GM19043 (cell line): ENCODE measurements around the gene COBL.

Experiments used
- ATAC-seq: cut with Tn5 transposase; IDR thresholded peaks from one replicate; pipeline ENCODE4 v1.9.1; 2021; ENCODE audit warnings: low read depth; ENCODE audit not compliant: unreplicated experiment

COBL gene, protein sequence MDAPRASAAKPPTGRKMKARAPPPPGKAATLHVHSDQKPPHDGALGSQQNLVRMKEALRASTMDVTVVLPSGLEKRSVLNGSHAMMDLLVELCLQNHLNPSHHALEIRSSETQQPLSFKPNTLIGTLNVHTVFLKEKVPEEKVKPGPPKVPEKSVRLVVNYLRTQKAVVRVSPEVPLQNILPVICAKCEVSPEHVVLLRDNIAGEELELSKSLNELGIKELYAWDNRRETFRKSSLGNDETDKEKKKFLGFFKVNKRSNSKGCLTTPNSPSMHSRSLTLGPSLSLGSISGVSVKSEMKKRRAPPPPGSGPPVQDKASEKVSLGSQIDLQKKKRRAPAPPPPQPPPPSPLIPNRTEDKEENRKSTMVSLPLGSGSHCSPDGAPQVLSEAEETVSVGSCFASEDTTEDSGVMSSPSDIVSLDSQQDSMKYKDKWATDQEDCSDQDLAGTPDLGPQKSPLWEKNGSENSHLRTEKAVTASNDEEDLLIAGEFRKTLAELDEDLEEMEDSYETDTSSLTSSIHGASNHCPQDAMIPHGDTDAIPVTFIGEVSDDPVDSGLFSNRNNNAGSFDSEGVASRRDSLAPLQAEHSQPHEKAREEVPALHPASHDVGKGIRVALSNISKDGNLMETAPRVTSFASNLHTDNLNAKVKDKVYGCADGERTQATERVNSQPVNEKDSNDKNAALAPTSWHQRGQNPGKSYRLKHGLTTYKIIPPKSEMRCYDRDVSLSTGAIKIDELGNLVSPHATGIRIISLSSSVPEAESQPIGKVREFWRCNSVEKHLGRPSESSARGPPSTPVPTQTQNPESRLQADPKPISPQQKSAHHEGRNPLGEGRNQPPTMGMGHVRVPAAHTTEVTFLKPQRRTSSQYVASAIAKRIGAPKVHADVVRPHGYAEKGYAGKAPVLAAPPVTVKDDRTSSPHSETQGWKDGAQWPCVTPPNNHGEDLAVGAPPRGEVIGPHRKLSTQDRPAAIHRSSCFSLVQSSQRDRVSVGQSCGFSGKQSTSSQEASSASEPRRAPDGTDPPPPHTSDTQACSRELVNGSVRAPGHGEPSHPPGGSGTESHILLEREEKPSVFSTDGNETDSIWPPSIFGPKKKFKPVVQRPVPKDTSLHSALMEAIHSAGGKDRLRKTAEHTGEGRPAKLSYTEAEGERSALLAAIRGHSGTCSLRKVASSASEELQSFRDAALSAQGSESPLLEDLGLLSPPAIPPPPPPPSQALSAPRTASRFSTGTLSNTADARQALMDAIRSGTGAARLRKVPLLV

DNA sequence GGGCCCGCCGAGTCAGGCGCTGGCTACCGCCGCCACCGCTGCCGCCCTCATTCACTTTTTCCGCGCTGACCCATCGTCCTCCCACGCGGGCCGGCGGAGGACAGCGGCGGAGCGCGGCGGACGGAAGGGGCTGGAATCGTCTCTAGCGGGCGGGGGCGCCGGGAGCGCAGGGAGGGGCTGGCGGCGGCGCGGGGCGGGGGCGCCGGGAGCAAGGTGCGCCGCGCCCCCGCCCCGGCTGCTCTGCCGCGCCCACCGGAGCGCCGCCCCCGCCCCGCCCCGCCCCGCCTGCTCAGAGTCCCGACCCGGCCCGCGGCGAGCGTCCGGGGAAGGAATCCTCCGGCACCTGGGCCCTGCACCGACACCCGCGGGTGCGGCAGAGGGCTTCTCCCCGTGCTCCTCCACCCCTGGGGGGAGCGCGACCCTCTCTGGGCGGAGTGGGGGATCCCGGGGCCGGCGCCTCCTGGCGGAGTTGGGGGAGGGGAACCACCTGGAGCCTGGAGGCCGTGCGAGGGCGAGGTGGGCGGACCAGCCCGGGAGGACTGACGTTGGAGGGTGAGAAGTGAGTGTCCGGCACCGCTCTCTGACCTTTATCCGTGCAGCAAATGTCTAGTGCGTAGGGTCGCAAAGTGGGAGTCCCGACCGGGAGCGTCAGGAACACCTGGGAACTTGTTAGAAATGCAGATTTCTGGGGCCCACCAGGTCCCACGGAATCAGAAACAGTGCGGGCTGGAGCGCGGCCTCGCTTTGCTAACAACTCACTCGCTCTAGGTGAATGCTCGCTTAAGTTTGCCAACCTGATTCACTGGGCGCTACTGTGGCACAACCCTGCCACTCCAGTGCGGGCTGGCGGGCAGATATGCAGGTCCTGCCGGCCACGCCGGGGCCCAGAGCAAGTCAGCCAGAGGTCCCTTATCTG lies at the start of gene COBL:
COBL (minus strand) TSS at position 144 of the 916 bp plus-strand sequence. CDS start 176 bp downstream, outside the sequence.
- no peak for ATAC-seq

DNA sequence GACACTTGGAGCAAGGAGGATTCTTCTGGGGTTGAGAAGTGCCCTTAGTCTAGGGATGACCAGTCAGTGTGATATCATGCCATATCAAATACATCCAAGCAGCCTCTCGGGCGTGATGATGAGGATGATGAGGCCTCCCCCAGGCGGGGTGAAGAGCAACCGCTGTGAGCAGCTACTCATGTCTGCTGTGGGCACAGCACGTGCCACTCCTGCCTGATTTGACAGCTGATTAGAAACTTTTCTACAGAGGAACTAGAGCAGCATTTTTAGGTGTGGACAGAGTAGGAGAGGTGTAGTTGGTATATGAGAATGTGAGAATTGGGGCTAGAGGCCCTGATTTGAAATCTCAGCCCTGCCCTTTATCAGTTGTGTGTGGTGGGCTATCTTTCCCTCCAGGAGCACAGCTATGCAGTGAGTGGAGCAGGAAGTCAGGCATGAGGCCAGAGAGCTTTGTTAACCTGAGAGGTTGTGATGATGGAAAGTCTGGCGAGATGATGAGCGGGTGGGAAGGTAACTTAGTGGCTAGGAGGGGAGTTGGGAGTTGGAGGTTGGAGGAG lies 49.6 kb upstream of the COBL start:
- ATAC-seq, result no peak

DNA sequence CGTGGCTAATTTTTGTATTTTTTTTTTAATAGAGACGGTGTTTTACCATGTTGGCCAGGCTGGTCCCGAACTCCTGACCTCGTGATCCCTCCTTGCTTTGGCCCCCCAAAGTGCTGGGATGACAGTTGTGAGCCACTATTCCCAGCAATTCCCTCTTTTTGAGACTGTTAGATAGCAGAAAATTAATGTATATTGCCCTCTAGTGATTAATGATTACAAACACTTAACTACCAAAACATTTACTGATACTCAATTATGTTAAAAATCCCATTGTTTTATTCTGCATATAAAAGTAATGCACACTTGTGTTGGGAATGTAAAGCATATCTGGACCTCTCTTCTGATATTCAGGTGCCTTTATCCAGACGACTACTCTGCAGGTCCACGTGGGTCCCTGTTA lies 41.2 kb upstream of the COBL start:
- ATAC-seq, result no peak

DNA sequence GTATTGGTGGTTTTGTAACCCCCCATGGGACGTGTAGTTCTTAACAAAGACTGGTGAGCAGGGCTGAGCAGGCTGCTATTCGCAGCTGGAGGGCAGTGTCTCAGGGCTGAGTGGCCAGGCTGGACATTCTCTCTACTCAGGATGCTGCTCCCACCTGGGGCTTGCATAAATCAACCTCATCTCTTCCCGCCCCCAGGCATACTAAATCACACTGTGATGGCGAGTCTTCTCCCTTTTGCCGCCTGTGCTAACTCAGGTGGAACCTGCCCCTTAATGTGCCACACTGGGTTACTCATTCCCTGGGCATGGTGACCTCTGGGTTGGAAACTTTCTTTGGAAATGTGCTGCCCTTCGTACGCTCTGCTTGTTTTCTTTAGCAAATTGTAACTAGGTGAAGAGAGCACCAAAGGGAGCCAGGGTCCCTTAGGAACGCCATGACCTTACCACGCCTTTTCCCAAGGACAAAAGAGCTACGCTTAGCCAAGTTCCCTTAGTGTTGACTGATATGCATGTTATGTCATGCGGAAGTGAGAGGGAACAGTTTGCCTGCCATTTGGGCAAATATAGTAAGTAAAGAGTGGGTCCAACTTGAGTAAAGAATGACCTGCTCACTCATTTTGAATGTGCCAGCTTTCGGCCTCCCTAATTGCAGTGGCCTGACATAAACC lies 40.4 kb upstream of the COBL start:
- ATAC-seq, result no peak

DNA sequence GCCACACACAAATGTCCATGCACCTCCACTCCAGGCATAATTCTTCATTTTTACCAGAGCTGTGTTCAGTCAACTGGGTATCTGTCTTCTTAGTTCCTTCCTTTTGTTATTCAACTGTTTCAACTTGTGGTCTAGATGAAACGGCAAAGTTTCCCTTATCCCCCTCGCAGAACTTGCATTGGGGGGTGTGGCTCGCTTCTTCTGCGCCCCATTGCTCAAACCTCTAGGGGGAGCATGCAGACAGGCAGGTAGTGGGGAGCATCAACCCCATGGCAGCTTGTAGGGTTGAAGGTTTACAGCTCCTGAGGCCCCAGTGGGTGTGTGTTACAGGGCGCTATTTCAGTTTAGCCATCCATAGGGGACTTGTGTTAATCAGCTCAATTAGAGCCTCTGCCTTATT lies 38.3 kb upstream of the COBL start:
- ATAC-seq, result no peak

DNA sequence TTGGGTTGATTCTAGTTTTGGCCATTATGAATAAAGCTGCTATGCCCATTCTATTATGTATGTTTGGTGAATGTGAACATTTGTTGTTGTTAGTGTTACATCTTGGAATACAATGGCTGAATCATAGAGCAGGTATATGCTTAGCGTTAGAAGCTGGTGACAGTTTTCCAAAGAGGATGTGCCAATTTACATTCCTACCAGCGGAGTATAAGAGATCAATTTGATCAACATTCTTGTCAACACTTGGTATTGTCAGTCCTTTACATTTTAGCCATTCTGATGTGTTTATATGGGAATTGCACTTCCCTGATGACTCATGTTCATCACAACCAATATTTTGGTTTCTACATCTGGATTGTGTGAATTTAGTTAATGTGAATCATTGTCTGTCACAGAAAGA lies 37.8 kb upstream of the COBL start:
- no peak for ATAC-seq

DNA sequence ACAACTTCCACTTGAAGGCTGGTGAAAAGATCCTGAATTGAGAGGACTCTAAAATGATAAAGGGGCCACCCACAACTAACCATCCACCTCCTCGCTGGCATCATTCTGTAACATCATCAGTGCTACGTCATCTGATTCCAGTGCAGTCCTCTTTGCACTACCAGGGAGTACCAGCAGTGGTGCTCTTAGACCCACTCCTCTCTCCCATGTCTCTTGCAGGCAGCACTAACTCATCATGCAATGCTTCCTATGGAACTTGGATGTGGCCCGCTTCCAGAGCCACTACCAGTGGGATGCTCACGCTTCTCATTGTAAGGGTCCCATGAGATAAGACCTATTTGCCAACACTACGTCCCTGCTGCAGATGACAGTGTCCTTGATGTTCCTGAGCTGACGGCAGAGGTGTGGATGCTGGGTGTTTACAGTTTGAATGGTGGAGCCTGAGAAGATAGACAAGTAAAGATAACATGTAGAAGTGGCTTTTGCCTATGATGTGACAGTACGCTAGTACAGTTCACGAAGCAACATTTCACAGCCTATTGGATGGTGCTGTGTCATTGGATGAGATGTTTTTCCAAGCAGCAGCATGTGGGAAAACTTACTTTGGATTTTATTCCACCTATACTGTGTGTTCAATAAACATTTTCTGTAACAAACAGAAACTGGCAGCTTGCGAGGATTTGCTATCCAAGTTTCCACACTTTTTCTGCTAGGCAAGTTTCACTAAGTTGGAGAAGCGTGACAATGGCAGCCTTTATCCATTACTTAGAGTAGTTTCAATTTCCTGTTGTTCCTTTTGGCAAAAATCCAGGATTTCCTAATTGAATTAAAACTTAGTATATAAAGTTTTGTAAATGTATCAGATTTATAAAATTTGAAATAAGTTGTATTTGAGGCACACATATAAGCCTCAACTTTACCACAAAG lies 35.8 kb upstream of the COBL start:
- no peak for ATAC-seq

DNA sequence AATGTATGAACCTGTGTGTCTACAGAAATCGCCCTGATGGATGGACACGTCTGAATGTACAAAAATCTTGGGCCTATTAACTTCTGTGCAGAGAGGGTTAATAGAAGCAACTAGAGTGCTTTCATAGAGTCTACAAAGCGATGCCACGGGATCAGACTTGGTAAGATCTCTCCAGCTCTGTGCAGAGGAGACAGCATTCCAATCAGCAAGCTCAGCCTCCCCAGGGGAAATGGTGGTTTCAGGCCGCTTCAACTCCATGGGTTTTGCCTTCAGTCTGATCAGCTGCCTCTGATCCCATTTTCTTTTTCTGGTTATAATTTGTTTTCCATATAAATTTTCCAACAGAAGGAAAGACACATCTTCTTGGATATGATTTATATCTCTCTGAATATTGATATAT lies 35.1 kb upstream of the COBL start:
- no peak for ATAC-seq

DNA sequence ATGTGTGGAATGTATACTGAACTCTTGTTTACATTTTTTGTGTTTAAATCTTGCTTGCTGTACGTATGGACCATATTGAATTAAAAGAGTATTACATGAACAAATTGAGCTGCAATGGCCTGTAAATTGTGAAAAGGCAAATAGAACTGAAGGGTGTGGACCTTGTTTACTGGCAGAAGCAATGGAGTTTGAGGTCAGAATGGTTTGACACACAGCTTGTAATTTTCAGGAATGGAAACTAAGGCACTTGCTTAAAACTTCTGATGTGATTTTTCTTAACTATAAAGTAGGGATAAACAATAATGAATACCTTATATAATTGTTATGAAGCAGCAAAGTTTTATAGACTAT lies 33.9 kb upstream of the COBL start:
- ATAC-seq, result no peak

DNA sequence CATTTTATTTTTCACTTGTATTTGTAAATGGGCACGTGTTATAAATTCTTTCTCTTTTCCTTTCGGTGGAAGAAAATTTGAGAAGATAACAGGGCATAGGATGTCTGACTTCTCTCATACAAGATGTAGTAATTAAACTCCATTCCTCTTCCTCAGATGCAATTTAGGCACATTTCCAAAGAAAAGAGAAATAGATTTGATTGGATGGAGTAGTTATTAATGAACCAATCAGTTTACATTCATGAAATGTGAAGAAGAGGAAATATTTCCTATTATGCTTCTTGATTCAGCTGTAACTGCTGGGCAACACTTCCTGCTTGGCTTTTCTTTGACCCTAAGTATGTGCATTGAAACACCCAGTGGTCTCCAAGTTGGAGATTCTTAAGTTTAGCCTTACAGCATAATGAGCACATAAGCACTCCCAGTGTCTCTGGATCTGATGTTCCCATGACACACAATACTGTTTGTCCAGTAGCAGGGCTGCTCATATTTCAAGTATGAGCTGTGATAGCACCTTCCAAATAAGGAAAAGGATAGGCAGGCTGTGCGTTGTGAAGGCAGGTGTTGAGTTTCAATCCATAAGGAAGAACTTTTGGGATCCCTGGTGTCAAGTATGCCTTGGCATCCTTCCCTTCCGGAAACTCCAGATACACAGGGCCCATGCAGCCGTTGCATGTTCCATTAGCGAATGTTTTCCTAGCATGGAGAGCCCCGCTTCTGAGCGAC lies 33.4 kb upstream of the COBL start:
- ATAC-seq, result no peak

DNA sequence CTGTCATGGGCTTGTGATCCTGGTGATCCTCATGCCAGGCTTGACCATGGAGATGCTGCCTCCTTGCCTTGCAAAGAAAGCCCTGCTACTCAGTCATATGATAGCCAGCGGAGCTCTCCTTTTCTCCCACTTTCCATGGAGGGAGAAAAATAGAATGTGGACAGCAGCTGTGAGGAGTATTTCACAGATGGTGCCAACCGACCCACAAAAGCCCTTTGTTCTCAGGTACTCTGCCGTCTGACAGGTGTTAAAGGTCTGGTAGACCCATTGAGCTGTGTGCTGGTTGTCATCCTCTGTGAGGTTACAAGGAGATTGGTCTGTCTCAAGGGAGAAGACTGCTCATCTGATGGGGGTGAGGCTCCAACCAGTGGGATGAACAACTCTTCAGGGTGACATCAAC lies 29.5 kb upstream of the COBL start:
- ATAC-seq, result no peak

DNA sequence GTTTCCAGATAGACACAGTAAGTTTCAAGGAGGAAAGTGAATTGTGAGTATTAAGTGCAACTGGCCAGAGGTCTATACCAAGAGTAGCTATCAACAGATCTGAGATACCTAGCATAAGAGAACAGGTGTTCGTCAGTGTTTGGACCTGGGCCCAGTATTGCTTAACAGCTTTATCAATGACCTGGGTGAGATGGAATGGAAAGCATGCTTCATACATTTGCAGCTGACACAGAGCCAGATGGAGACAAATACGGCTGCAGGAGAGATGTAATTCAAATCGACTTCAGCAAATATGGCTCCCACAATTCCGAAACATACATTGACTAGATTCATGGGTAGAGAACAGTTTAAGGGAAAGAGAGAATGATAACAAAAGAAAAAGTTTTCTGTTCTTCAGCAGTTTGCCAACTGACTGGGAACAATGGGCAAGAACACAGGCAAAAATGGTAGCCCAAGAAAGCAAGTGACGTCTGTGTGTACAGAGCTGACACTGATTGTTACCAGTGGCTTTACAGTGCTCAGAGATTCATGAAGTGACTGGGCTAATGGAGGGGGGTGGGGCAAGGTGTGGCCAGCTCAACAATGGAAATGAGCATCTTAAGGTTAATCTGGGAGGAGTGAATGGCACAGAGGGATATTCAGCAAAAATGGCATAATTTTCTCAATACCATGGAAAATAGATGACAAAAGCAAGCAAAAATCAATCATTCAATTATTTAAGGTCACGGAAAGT lies 28.0 kb upstream of the COBL start:
- no peak for ATAC-seq

DNA sequence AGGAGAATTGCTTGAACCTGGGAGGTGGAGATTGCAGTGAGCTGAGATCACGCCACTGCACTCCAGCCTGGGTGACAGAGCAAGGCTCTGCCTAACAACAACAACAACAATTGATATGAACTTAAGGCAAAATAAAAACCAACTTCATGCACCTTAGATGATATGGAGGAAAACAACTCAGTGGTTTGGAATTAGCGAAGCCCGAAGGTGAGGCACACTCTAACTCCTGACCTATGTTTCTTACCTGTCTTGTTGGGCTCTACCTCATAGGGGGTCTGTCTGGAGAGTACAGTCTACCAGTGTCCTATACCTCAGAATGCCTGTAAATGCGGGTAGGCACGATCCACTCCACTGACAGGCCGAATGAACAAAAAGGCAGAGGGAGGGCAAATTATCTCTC lies 24.3 kb upstream of the COBL start:
- no peak for ATAC-seq

DNA sequence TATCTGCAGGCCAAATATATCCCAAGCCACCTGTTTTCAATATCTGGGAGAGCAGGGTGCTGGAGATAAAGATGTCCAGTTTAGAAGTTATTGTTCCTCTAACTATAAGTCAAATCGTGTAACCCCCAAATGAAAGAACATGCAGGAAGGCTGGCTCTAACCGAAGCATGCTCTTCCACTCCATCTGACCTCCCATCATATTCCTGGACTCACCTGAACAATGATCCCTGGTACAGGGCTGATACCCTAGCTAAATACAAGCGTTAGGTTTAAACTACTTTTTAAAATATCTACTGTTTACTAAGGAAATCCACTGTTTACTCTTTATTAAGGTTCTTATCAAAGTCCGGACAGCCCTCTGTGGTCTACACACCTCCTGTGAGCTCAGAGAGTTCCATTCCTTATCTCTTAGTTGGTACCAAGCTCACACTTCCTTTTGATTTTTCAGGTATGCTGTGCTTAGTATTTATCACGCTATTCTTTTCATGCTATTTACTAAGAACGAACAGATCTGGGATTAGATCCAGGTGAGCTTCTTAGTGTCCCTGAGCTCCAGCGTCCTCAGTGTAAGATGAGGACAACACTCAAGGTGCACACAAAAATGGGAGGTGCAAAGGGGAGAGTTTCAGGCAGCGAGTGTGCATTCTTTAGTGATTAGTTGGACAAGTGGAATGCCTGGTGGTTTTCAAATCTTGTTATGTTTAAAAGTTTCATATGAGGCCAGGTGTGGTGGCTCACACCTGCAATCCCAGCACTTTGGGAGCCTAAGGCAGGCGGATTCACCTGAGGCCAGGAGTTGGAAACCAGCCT lies 23.6 kb upstream of the COBL start:
- no peak for ATAC-seq

DNA sequence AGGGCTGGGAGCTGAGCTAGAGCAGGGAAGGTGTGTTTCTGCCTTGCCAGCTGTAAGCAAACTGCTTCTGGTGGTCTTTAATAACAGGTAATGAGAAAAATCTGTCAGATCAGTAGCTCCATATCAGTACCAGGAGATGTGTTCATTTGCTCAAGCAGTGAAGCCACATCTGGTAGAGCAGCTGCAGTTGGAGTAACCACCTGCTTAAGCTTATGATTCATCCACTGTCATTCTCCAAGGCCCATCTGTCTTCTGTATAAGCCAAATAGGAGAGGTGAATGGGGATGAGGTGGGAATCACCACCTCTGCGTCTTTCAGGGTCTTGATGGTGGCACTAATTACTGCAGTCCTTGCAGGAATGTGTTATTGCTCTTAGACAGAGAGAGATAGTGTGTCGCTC lies 18.4 kb upstream of the COBL start:
- no peak for ATAC-seq

DNA sequence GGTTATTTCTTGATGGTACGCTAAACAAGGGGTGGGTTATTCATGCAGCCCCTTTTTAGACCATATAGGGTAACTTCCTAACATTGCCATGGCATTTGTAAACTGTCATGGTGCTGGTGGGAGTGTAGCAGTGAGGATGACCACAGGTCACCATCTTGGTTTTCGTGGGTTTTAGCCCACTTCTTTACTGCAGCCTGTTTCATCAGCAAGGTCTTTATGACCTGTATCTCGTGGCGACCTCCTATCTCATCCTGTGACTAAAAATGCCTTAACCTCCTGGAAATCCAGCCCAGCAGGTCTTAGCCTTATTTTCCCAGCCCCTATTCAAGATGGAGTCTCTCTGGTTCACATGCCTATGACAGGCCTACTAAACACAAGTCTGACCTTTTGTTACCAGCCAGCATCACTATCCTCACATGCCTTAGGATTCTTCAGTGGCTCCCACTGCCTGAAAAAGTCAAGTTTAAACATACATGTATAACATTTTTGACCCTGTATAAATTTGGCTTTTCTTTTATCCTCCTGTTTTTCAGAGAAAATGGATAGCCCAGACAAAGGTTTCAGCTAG lies 13.2 kb upstream of the COBL start:
- ATAC-seq, result no peak
